Naive thymus-derived CD4-positive, alpha-beta T cell (primary cell): ENCODE measurements around the gene OR2M2. TPM values are rescaled to one million over a fixed set of nuclear protein-coding genes. Genes with fewer than 3 reads are reported as not detected.

Experiments used
- ATAC-seq: fragments of 150-1000 bp; cut with Tn5 transposase; 2 replicates; pipeline ENCODE4 v1.10.0; 2021; ENCODE audit warnings: mild to moderate bottlenecking, moderate library complexity
- CTCF ChIA-PET: fragments of 350-600 bp; sonication (Branson Sonifier 250); formaldehyde crosslinking; loops from one replicate; lab custom pipeline; 2021; ENCODE audit warnings: antibody characterized with exemption; lab: Charles Lee
- POLR2A ChIA-PET: fragments of 350-600 bp; sonication (Branson Sonifier 250); formaldehyde crosslinking; loops from one replicate; lab custom pipeline; 2021; ENCODE audit warnings: antibody characterized with exemption, inconsistent platforms; lab: Charles Lee
- DNase-seq, 9 donors: peaks; one replicate each; pipeline versions ENCODE4 v3.0.0 to v3.0.0-alpha.2; 2020 to 2022; ENCODE audit warnings: mixed read lengths in 1 of 9
- H3K27ac ChIP-seq: one replicate; pipeline ENCODE4 v1.7.0; 2013; ENCODE audit warnings: mild to moderate bottlenecking, low read depth, low read length, moderate library complexity
- H3K27me3 ChIP-seq, 2 donors: one replicate each; pipeline ENCODE4 v1.7.0; 2013; ENCODE audit warnings: low read length in 2 of 2, mild to moderate bottlenecking in 2 of 2, moderate library complexity in 2 of 2; ENCODE audit not compliant: control insufficient read depth in 2 of 2, insufficient read depth in 2 of 2
- H3K36me3 ChIP-seq, 3 experiments: 1 replicate in 2 of 3; 2 replicates in 1 of 3; pipeline ENCODE4 v1.7.0; 2013; ENCODE audit warnings: low read length in 3 of 3, mild to moderate bottlenecking in 3 of 3, moderate library complexity in 1 of 3; ENCODE audit not compliant: insufficient read depth in 3 of 3, control insufficient read depth in 2 of 3
- H3K4me1 ChIP-seq, 2 donors: one replicate each; pipeline ENCODE4 v1.7.0; 2013; ENCODE audit warnings: low read length in 2 of 2, mild to moderate bottlenecking in 2 of 2, moderate library complexity in 1 of 2; ENCODE audit not compliant: control insufficient read depth in 2 of 2, insufficient read depth in 2 of 2
- H3K4me3 ChIP-seq: 2 replicates; pipeline ENCODE4 v1.7.0; 2013; ENCODE audit warnings: mild to moderate bottlenecking, low read length
- H3K9me3 ChIP-seq, 3 experiments: 1 replicate in 2 of 3; 2 replicates in 1 of 3; pipeline ENCODE4 v1.7.0; 2013; ENCODE audit warnings: low read length in 3 of 3; ENCODE audit not compliant: control insufficient read depth in 2 of 3
- H3K27ac Mint-ChIP-seq, 9 donors: one replicate each; pipeline ENCODE4 v1.8.0; 2020 to 2022; ENCODE audit warnings: mixed read lengths in 9 of 9, mild to moderate bottlenecking in 8 of 9, moderate library complexity in 5 of 9, inconsistent platforms in 2 of 9
- H3K27me3 Mint-ChIP-seq, 5 donors: one replicate each; pipeline ENCODE4 v1.8.0; 2021 to 2022; ENCODE audit warnings: mixed read lengths in 5 of 5, mild to moderate bottlenecking in 1 of 5
- H3K36me3 Mint-ChIP-seq, 5 donors: one replicate each; pipeline ENCODE4 v1.8.0; 2020 to 2022; ENCODE audit warnings: mixed read lengths in 5 of 5, mild to moderate bottlenecking in 3 of 5, inconsistent platforms in 1 of 5
- H3K4me1 Mint-ChIP-seq, 7 donors: one replicate each; pipeline ENCODE4 v1.8.0; 2020 to 2022; ENCODE audit warnings: mixed read lengths in 7 of 7, mild to moderate bottlenecking in 3 of 7, inconsistent platforms in 1 of 7
- H3K4me3 Mint-ChIP-seq, 10 donors: one replicate each; pipeline ENCODE4 v1.8.0; 2020 to 2022; ENCODE audit warnings: mild to moderate bottlenecking in 10 of 10, mixed read lengths in 10 of 10, moderate library complexity in 6 of 10, inconsistent platforms in 2 of 10
- H3K9me3 Mint-ChIP-seq, 11 donors: one replicate each; pipeline ENCODE4 v1.8.0; 2020 to 2022; ENCODE audit warnings: mixed read lengths in 11 of 11, mild to moderate bottlenecking in 4 of 11, inconsistent platforms in 1 of 11, moderate library complexity in 1 of 11
- intact Hi-C, 2 donors: fragments of 100-400 bp; cut with micrococcal nuclease; formaldehyde crosslinking; loops; one replicate each; pipeline ENCODE4 v1.15.1; 2023
- polyA plus RNA-seq, 2 donors: library from polyadenylated mRNA; unstranded; fragments of 300-500 nt; fragmentation: Illumina TruSeq; gene quantifications; one replicate each; pipeline ENCODE4 v1.2.3, GENCODE V29; 2021
- total RNA-seq, 6 experiments: library from RNA in 5 of 6; stranded (reverse) in 5 of 6; gene quantifications; 1 replicate in 5 of 6; 2 replicates in 1 of 6; pipeline ENCODE4 v1.2.3 and lab custom pipeline; 2021 to 2026

OR2M2 gene, protein sequence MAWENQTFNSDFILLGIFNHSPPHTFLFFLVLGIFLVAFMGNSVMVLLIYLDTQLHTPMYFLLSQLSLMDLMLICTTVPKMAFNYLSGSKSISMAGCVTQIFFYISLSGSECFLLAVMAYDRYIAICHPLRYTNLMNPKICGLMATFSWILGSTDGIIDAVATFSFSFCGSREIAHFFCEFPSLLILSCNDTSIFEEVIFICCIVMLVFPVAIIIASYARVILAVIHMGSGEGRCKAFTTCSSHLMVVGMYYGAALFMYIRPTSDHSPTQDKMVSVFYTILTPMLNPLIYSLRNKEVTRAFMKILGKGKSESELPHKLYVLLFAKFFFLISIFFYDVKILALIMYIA
- total RNA-seq (not detected), polyA plus RNA-seq (not detected), total RNA-seq (lab: John Stamatoyannopoulos, UW) (not detected)

DNA sequence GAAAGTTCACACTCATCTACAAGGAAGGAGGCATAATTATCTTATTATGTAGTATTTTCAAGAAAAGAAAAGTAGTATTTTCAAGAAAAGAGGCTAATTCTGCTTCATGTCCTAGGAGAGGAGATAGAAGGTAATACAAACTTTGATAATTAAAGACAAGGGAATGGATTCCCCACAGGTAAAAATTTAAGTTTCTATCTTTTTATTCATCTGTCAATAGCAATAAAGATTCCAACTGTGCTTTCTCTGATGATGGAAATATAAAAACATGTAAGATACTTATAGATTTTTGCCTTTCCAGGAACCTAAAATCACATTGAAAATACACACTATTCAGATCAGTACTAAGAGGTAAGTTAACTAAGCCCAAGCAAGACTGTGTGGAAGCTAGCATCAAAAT is at the start of gene OR2M2:
OR2M2 (plus strand) TSS at position 301 of the 400 bp plus-strand sequence. CDS start 5,165 bp downstream, outside the sequence.
- CTCF ChIA-PET = no interaction called here
- ATAC-seq (no peak), DNase-seq (no peak)
- Histone ChIP-seq H3K36me3 (no peaks in the 10 kb centered on the region), H3K4me3 (no peak within 1 kb of the TSS), H3K4me1 (no peaks in the 10 kb centered on the region), H3K27me3 (no peaks in the 10 kb centered on the region), H3K27ac (no peak within 1 kb of the TSS), H3K9me3 (no peaks in the 10 kb centered on the region)
- no peaks in the 10 kb centered on the region for H3K27me3 Mint-ChIP-seq
- no peak within 1 kb of the TSS for H3K27ac Mint-ChIP-seq
- H3K4me1 Mint-ChIP-seq = no peaks in the 10 kb centered on the region
- H3K9me3 Mint-ChIP-seq = peaks cover 0 to 3% (median 0%) of the 10 kb centered on the region in 11 donors
- POLR2A ChIA-PET = no interaction called here
- no peaks in the 10 kb centered on the region for H3K36me3 Mint-ChIP-seq
- H3K4me3 Mint-ChIP-seq = no peak within 1 kb of the TSS
- intact Hi-C loops = no loop called here

DNA sequence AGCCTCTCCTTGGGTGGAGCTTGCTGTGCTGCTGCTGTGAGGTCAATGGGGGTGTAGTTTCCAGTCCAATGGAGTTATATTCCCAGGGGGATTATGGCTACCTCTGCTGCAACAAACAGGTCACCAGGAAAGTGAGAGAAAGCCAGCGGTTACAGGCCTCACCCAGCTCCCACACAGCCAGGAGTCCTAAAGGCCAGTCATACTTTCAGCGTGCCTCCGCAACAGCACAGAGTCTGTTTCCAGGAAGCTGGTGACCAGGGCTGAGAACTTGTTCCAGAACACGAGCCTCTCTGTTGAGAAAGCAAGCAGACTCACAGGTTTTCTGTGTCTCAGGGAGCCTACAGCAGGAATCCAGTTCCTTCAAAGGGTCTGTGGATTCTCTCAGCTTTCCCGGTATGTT is 47.0 kb upstream of the OR2M2 start:
- intact Hi-C loops = no loop called here
- Histone ChIP-seq H3K36me3 (no peaks in the 10 kb centered on the region), H3K27ac (no peak overlapping the region), H3K27me3 (no peaks in the 10 kb centered on the region), H3K4me3 (no peak overlapping the region), H3K9me3 (no peaks in the 10 kb centered on the region), H3K4me1 (no peaks in the 10 kb centered on the region)
- Mint-ChIP-seq H3K27me3 (peaks cover 0 to 7% (median 0%) of the 10 kb centered on the region in 5 donors), H3K9me3 (peaks cover 6 to 56% (median 13%) of the 10 kb centered on the region in 11 donors), H3K27ac (no peak overlapping the region), H3K4me1 (no peaks in the 10 kb centered on the region), H3K4me3 (no peak overlapping the region), H3K36me3 (peaks cover 0 to 14% (median 0%) of the 10 kb centered on the region in 5 donors)
- ChIA-PET CTCF (no interaction called here), POLR2A (no interaction called here)
- ATAC-seq = no peak
- no peak for DNase-seq

DNA sequence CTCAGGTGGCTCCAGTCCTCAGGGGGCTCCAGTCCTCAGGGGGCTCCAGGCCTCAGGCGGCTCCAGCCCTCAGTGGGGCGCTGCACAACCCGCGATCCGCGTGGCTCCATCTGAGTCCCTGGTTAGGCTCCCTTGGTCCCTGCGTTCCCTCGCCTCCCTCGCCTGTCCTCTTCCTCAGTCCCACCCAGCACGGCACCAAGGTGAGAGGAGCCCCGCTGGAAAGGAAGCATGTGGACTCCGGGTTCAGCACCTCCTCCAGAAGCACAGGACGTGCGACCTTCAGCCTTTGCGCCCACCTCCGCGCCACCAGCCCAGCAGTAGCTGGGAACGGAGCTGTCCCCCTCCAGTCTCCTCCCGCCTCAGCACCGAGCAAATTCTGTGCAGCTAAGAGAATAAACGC is 37.8 kb upstream of the OR2M2 start:
- H3K36me3 Mint-ChIP-seq = no peaks in the 10 kb centered on the region
- H3K27me3 ChIP-seq = no peaks in the 10 kb centered on the region
- peaks cover 0 to 40% (median 2%) of the 10 kb centered on the region in 11 donors for H3K9me3 Mint-ChIP-seq
- H3K4me1 ChIP-seq = no peaks in the 10 kb centered on the region
- H3K4me3 ChIP-seq = no peak overlapping the region
- peaks cover 0 to 2% (median 0%) of the 10 kb centered on the region in 5 donors for H3K27me3 Mint-ChIP-seq
- ATAC-seq = no peak
- POLR2A ChIA-PET = no interaction called here
- no peak overlapping the region for H3K27ac Mint-ChIP-seq
- no peaks in the 10 kb centered on the region for H3K4me1 Mint-ChIP-seq
- CTCF ChIA-PET = no interaction called here
- no peak overlapping the region for H3K4me3 Mint-ChIP-seq
- H3K9me3 ChIP-seq = no peaks in the 10 kb centered on the region
- no peaks in the 10 kb centered on the region for H3K36me3 ChIP-seq
- intact Hi-C loops = no loop called here
- no peak overlapping the region for H3K27ac ChIP-seq
- DNase-seq = no peak

DNA sequence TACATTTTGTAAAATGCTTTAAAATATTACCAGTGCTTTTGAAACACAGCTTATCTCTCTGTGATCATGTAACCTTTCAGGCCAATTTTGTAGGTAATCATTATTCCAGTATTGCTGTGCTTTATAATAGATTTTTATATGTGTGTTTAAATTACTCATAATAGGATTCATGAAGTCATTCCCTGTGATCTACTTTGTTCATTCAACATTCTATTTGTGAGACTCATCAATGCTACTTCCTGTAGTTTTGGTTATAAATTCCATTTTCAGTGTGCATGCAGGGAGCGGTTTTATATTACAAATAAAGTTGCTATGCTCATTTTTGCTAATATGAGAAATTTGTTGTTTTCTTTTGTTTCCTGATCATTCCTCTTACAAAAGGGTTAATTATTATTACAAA is 33.8 kb upstream of the OR2M2 start:
- H3K4me3 Mint-ChIP-seq = no peak overlapping the region
- H3K4me1 Mint-ChIP-seq = no peaks in the 10 kb centered on the region
- no peak overlapping the region for H3K4me3 ChIP-seq
- no peaks in the 10 kb centered on the region for H3K4me1 ChIP-seq
- peaks cover 0 to 12% (median 0%) of the 10 kb centered on the region in 5 donors for H3K27me3 Mint-ChIP-seq
- DNase-seq (no peak), ATAC-seq (no peak)
- H3K36me3 ChIP-seq = no peaks in the 10 kb centered on the region
- peaks cover 0 to 14% (median 3%) of the 10 kb centered on the region in 11 donors for H3K9me3 Mint-ChIP-seq
- no peaks in the 10 kb centered on the region for H3K9me3 ChIP-seq
- H3K36me3 Mint-ChIP-seq = no peaks in the 10 kb centered on the region
- POLR2A ChIA-PET = no interaction called here
- H3K27me3 ChIP-seq = peaks cover 0 to 3% of the 10 kb centered on the region in 2 donors
- intact Hi-C loops = no loop called here
- no peak overlapping the region for H3K27ac Mint-ChIP-seq
- CTCF ChIA-PET = no interaction called here
- H3K27ac ChIP-seq = no peak overlapping the region

DNA sequence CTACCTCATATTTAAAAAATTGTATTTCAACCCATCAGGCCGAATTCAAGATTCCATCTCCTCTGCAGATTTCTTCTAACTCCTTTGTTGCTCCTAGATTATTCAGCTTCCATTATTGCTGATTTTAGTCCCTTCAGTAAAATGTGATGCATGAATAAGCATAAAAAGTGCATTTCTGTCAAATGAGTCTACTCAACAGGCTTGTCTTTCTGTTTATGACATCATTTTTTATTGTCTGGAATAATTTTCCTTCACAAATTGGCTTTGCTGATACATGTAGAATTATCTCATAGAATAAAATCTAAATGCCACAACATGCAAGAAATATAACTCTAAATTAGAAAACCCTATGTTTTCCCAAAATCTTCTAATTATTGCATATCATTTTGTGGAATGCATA is 31.3 kb upstream of the OR2M2 start:
- no peak overlapping the region for H3K27ac ChIP-seq
- Mint-ChIP-seq H3K36me3 (no peaks in the 10 kb centered on the region), H3K4me3 (no peak overlapping the region), H3K9me3 (peaks cover 0 to 29% (median 10%) of the 10 kb centered on the region in 11 donors), H3K27ac (no peak overlapping the region), H3K27me3 (peaks cover 0 to 12% (median 0%) of the 10 kb centered on the region in 5 donors), H3K4me1 (no peaks in the 10 kb centered on the region)
- DNase-seq (no peak), ATAC-seq (no peak)
- intact Hi-C loops = no loop called here
- POLR2A ChIA-PET = no interaction called here
- H3K4me3 ChIP-seq = no peak overlapping the region
- no peaks in the 10 kb centered on the region for H3K36me3 ChIP-seq
- H3K27me3 ChIP-seq = peaks cover 0 to 3% of the 10 kb centered on the region in 2 donors
- no peaks in the 10 kb centered on the region for H3K4me1 ChIP-seq
- CTCF ChIA-PET = no interaction called here
- no peaks in the 10 kb centered on the region for H3K9me3 ChIP-seq

DNA sequence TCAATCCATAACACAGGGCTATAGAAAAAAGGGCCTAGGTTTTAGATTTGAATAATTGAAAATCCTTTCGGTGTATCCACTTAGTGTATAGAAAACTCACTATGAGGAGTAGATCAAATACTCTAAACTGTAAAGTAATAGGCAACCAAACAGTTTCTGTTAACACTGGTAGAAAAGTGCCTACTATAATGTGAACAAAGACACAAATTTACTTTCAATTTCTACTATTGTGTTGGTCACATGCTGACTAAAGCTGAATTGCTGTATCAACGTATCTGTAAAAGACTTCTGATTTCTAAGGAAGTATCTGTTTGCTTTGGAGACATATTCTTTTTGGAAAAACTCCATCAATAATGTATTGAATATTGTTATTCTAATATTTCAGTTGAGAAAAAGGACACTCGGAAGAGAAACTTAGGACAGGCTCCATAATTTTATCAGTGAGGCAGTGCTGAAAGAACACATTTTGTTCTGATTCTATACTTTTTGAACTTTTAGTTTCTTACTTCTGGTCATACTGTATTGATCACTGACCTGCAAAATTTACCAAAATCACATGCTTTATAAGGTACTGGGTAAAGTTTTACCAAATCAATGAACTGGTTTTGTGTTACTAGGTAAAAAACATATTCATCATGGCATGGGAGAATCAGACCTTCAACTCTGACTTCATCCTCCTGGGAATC is 30.0 kb upstream of the OR2M2 start, which contains the start of gene OR2M5:
OR2M5 (plus strand) TSS at position 636 of the 686 bp plus-strand sequence; CDS start at position 636, 0 bp downstream.
- Mint-ChIP-seq H3K4me3 (no peak within 1 kb of the TSS), H3K36me3 (no peaks in the 10 kb centered on the region), H3K27ac (peak within 1 kb of the TSS in 1 of 9 donors; percentile 5), H3K4me1 (no peaks in the 10 kb centered on the region), H3K9me3 (peaks cover 0 to 34% (median 10%) of the 10 kb centered on the region in 11 donors), H3K27me3 (peaks cover 0 to 12% (median 0%) of the 10 kb centered on the region in 5 donors)
- Histone ChIP-seq H3K9me3 (no peaks in the 10 kb centered on the region), H3K4me3 (no peak within 1 kb of the TSS), H3K4me1 (no peaks in the 10 kb centered on the region), H3K27ac (no peak within 1 kb of the TSS), H3K27me3 (peaks cover 0 to 3% of the 10 kb centered on the region in 2 donors), H3K36me3 (no peaks in the 10 kb centered on the region)
- intact Hi-C loops = no loop called here
- ATAC-seq = no peak
- no peak for DNase-seq
- POLR2A ChIA-PET = no interaction called here
- CTCF ChIA-PET = no interaction called here
